IPS-20b (cell line): ENCODE measurements around the gene DAGLA.

Experiments
- H3K27ac ChIP-seq: one replicate; pipeline ENCODE4 v1.5.1; 2013; ENCODE audit warnings: low read length
- H3K27me3 ChIP-seq: 2 replicates; pipeline ENCODE4 v1.6.1; 2013; ENCODE audit warnings: mild to moderate bottlenecking, low read length, inconsistent platforms; ENCODE audit not compliant: insufficient read depth
- H3K36me3 ChIP-seq: 2 replicates; pipeline ENCODE4 v1.6.1; 2013; ENCODE audit warnings: low read depth, mild to moderate bottlenecking, inconsistent platforms, low read length, moderate library complexity; ENCODE audit not compliant: insufficient read depth
- H3K4me1 ChIP-seq: 2 replicates; pipeline ENCODE4 v1.6.1; 2013; ENCODE audit warnings: mild to moderate bottlenecking, control low read depth, inconsistent platforms, low read length, moderate library complexity; ENCODE audit not compliant: insufficient read depth
- H3K4me3 ChIP-seq: 2 replicates; pipeline ENCODE4 v1.5.1; 2013; ENCODE audit warnings: mild to moderate bottlenecking, low read length, inconsistent platforms
- H3K9ac ChIP-seq: 2 replicates; pipeline ENCODE4 v1.6.1; 2013; ENCODE audit warnings: low read depth, mild to moderate bottlenecking, inconsistent platforms, low read length, moderate library complexity
- H3K9me3 ChIP-seq: 2 replicates; pipeline ENCODE4 v1.6.1; 2013; ENCODE audit warnings: mild to moderate bottlenecking, low read depth, low read length, inconsistent platforms; ENCODE audit not compliant: insufficient read depth

Gene DAGLA

GRCh38 chr11:61679893-61680621 lies at the start of gene DAGLA:
TSS of gene DAGLA (plus strand) at chr11:61680391. CDS start at chr11:61720156, 39,765 bp downstream.
- H3K9me3 ChIP-seq, result no peaks in the 10 kb centered on the region
- H3K27me3 ChIP-seq, result peaks cover 21% of the 10 kb centered on the region
- no peak within 1 kb of the TSS for H3K27ac ChIP-seq
- H3K9ac ChIP-seq, result no peak within 1 kb of the TSS
- no peaks in the 10 kb centered on the region for H3K36me3 ChIP-seq
- H3K4me3 ChIP-seq, result peak within 1 kb of the TSS; percentile 52; the same call in 1 of the 2 replicates
- 0 out of 2 replicates have a peak, but pooled peaks cover 2% of the 10 kb centered on the region for H3K4me1 ChIP-seq

GRCh38 chr11:61632096-61632495 lies 48.1 kb upstream of the DAGLA start:
- no peaks in the 10 kb centered on the region for H3K9me3 ChIP-seq
- no peak overlapping the region for H3K4me3 ChIP-seq
- 0 out of 2 replicates have a peak, but pooled peaks cover 6% of the 10 kb centered on the region for H3K4me1 ChIP-seq
- H3K9ac ChIP-seq, result no peak overlapping the region
- H3K27me3 ChIP-seq, result no peaks in the 10 kb centered on the region
- H3K27ac ChIP-seq, result no peak overlapping the region
- no peaks in the 10 kb centered on the region for H3K36me3 ChIP-seq

DNA sequence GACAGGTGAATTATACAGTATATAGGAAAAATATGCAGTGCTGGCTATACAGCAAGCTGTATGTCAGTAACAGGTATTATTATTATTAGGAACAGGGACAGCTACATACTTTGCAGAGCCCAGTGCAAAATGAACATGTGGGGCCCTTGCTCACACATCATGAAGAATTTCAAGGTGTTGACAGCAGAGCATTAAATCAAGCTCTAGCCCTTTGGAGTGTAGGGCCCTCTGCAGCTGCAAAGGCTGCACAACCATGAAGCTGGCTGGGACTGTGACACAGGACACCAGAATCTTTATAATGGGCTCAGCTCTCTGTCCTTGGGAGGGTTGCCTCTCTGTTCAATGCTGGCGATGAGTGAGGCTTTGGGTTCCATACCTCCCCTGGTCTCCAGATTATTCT lies 44.9 kb upstream of the DAGLA start:
- Histone ChIP-seq H3K9me3 (no peaks in the 10 kb centered on the region), H3K36me3 (no peaks in the 10 kb centered on the region), H3K27ac (no peak overlapping the region), H3K4me1 (peaks cover 6% of the 10 kb centered on the region; the same call in 1 of the 2 replicates), H3K4me3 (no peak overlapping the region), H3K27me3 (no peaks in the 10 kb centered on the region), H3K9ac (no peak overlapping the region)

DNA sequence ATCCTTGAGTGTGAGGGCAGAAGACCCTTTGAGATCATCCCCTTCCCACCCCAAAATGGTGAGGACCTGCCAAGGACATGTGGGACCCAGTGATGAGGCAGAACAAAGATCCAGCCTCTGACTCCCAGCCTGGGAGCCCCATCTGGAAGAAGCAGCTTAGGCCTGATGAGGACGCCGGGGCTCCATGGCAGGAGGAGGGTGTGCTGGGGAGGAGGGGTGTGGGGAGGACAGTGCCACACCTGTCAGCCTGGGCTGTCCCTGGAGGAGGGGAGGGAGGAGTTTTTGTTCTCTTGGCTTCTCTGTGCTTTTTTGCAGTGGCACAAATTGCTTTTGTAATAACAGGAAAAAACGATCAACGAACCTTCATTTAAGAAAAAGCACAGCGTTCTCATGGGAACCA lies 44.4 kb upstream of the DAGLA start:
- no peaks in the 10 kb centered on the region for H3K27me3 ChIP-seq
- H3K4me3 ChIP-seq, result no peak overlapping the region
- H3K36me3 ChIP-seq, result no peaks in the 10 kb centered on the region
- peaks cover 6% of the 10 kb centered on the region; the same call in 1 of the 2 replicates for H3K4me1 ChIP-seq
- no peaks in the 10 kb centered on the region for H3K9me3 ChIP-seq
- H3K9ac ChIP-seq, result no peak overlapping the region
- H3K27ac ChIP-seq, result no peak overlapping the region

DNA sequence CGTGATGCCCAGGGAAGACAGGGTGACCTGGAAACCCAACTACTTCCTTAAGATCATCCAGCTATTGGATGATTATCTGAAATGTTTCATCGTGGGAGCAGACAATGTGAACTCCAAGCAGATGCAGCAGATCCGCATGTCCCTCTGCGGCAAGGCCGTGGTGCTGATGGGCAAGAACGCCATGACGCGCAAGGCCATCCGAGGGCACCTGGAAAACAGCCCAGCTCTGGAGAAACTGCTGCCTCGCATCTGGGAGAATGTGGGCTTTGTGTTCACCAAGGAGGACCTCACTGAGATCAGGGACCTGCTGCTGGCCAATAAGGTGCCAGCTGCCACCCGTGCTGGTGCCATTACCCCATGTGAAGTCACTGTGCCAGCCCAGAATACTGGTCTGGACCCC lies 43.5 kb upstream of the DAGLA start:
- H3K27ac ChIP-seq, result no peak overlapping the region

GRCh38 chr11:61637277-61637676 lies 42.9 kb upstream of the DAGLA start:
- Histone ChIP-seq H3K27me3 (no peaks in the 10 kb centered on the region), H3K9ac (no peak overlapping the region), H3K27ac (no peak overlapping the region), H3K36me3 (no peaks in the 10 kb centered on the region), H3K4me1 (peaks cover 2% of the 10 kb centered on the region; the same call in 1 of the 2 replicates), H3K4me3 (no peak overlapping the region), H3K9me3 (no peaks in the 10 kb centered on the region)

More for the DNA sequence above, 43.5 kb upstream of the DAGLA start:
- H3K27me3 ChIP-seq, result no peaks in the 10 kb centered on the region
- H3K4me3 ChIP-seq, result no peak overlapping the region
- H3K4me1 ChIP-seq, result peaks cover 6% of the 10 kb centered on the region; the same call in 1 of the 2 replicates
- no peak overlapping the region for H3K9ac ChIP-seq
- no peaks in the 10 kb centered on the region for H3K9me3 ChIP-seq
- no peaks in the 10 kb centered on the region for H3K36me3 ChIP-seq

- H3K36me3 ChIP-seq, result no peaks in the 10 kb centered on the region
- H3K9ac ChIP-seq, result no peak overlapping the region
- no peaks in the 10 kb centered on the region; the same call in 1 of the 2 replicates for H3K4me1 ChIP-seq
- no peak overlapping the region for H3K4me3 ChIP-seq
- no peaks in the 10 kb centered on the region for H3K27me3 ChIP-seq
- H3K9me3 ChIP-seq, result no peaks in the 10 kb centered on the region
- no peak overlapping the region for H3K27ac ChIP-seq
Observed at GRCh38 chr11:61639816-61640443, 40.3 kb upstream of the DAGLA start.

DNA sequence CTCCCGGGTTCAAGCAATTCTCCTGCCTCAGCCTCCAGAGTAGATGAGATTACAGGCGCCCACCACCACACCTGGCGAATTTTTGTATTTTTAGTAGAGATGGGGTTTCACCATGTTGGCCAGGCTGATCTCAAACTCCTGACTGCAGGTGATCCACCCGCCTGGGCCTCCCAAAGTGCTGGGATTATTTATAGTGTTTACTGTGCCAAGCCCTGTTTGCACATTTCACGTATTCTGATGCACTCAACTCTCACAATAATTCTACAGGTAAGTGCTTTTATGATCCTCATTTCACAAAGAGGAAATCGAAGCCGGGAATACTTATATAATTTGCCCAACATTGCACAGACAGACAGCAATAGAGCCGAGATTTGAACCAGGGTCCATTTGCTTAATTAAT lies 38.0 kb upstream of the DAGLA start:
- no peak overlapping the region for H3K27ac ChIP-seq
- no peaks in the 10 kb centered on the region for H3K36me3 ChIP-seq
- no peaks in the 10 kb centered on the region for H3K27me3 ChIP-seq
- H3K9ac ChIP-seq, result no peak overlapping the region
- no peaks in the 10 kb centered on the region for H3K9me3 ChIP-seq
- H3K4me3 ChIP-seq, result no peak overlapping the region
- H3K4me1 ChIP-seq, result no peaks in the 10 kb centered on the region; the same call in 1 of the 2 replicates

DNA sequence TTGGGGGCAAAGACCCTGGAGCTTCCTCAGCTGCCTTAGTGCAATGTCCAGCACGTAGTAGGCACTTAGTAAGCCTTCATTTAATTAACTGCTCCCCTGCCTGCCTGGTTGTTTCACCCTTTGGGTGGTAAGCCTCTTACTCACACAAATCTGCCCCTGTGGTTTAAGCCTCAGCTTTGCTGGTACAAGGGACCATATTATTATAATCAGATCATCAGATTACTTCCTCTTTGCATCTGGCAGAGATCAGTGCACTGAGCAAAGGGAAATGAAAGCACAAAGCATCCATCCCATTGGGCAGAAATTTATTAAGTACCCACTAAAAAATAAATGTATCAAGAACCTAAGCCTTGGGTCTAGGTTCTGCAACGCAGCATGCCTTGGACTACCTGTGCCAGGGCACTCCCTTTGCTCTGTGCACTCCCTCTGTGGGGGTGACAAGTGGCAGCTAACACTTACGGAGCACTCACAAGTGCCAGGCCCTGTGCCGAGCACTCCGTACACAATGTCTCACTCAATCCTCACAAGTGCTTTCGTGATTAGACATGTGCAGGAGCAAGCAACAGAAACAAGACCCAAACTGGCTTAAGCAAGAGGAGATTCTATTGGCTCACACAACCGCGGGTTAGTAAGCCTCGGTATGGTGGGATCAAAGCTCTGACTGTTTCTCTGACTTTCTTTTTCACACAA lies 34.9 kb upstream of the DAGLA start:
- no peak overlapping the region for H3K4me3 ChIP-seq
- no peaks in the 10 kb centered on the region for H3K27me3 ChIP-seq
- H3K4me1 ChIP-seq, result no peaks in the 10 kb centered on the region; the same call in 1 of the 2 replicates
- H3K9me3 ChIP-seq, result no peaks in the 10 kb centered on the region
- no peaks in the 10 kb centered on the region for H3K36me3 ChIP-seq
- H3K9ac ChIP-seq, result no peak overlapping the region
- no peak overlapping the region for H3K27ac ChIP-seq

- no peak overlapping the region for H3K9ac ChIP-seq
- no peaks in the 10 kb centered on the region; the same call in 1 of the 2 replicates for H3K4me1 ChIP-seq
- H3K9me3 ChIP-seq, result no peaks in the 10 kb centered on the region
- H3K4me3 ChIP-seq, result no peak overlapping the region
- no peaks in the 10 kb centered on the region for H3K27me3 ChIP-seq
- no peaks in the 10 kb centered on the region for H3K36me3 ChIP-seq
- no peak overlapping the region for H3K27ac ChIP-seq
Observed at GRCh38 chr11:61647529-61647928, 32.7 kb upstream of the DAGLA start.

DNA sequence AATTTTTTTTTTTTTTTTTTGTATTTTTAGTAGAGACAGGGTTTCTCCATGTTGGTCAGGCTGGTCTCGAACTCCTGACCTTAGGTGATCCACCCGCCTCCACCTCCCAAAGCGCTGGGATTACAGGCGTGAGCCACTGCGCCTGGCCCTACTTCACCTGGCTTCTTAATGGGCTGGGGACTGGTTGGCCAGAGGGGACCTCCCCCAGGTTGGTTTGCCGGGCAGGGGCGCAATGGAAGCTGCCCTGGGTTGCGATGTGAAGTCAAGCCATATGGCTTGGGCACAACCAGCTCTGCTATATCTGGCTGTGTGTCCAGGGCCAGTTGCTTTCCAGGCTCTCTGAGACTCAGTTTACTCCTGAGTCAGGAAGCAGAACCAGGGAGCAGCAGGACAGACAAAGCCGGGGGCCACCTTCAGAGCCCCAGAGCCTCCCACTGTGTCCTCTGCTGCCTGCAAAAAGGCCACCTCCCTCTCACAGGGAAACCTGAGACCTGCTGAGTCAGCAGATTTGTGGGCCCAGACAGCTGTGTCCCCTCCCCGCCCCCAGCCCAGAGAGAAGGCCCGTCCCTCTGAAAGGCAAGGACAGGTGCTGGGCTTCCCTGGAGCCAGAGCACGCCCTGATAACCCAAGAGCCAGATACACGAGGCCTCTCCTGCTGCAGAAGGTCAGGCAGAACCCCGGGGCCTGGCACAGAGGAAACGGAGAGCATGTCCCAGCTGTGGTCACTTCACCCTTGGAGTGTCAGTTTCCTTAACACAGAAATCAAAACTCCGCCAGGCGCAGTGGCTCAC lies 29.2 kb upstream of the DAGLA start:
- H3K27ac ChIP-seq, result no peak overlapping the region
- H3K9ac ChIP-seq, result no peak overlapping the region
- H3K36me3 ChIP-seq, result no peaks in the 10 kb centered on the region
- H3K9me3 ChIP-seq, result no peaks in the 10 kb centered on the region
- H3K4me1 ChIP-seq, result peaks cover 4% of the 10 kb centered on the region
- no peak overlapping the region for H3K4me3 ChIP-seq
- no peaks in the 10 kb centered on the region for H3K27me3 ChIP-seq
